SU-DHL-6 (cell line): ENCODE data around the gene AKAP12.

Experiments used
- H2AFZ ChIP-seq: fragments of 200-600 bp; sonication (generic); 2 replicates; pipeline ENCODE4 v1.6.1; 2014; ENCODE audit warnings: low read depth, mild to moderate bottlenecking, moderate library complexity, mixed read lengths, antibody characterized with exemption, low read length; ENCODE audit not compliant: severe bottlenecking
- H3F3A ChIP-seq: fragments of 200-600 bp; shearing (Covaris generic); 2 replicates; pipeline ENCODE4 v1.6.0; 2016; ENCODE audit warnings: antibody characterized with exemption, mild to moderate bottlenecking; ENCODE audit not compliant: insufficient read depth
- H3K27ac ChIP-seq: fragments of 200-600 bp; sonication (generic); 2 replicates; pipeline ENCODE4 v1.5.1; 2016; ENCODE audit warnings: low read depth, mild to moderate bottlenecking, low read length, moderate library complexity, mixed read lengths
- H3K27me3 ChIP-seq: fragments of 200-600 bp; sonication (generic), shearing (Covaris generic); 2 replicates; pipeline ENCODE4 v1.6.0; 2014; ENCODE audit warnings: mild to moderate bottlenecking, low read length
- H3K36me3 ChIP-seq: fragments of 200-600 bp; sonication (generic); 2 replicates; pipeline ENCODE4 v1.6.1; 2014; ENCODE audit warnings: mild to moderate bottlenecking, low read length, mixed read lengths
- H3K4me2 ChIP-seq: fragments of 300-600, 200-600 bp; shearing (Covaris generic), sonication (generic); 2 replicates; pipeline ENCODE4 v1.6.0; 2014; ENCODE audit warnings: low read length, low read depth, mild to moderate bottlenecking; ENCODE audit not compliant: poor library complexity, severe bottlenecking
- H3K4me3 ChIP-seq: fragments of 200-600 bp; sonication (generic); 2 replicates; pipeline ENCODE4 v1.5.1; 2014; ENCODE audit warnings: antibody characterized with exemption, low read length, mild to moderate bottlenecking, mixed read lengths; ENCODE audit not compliant: insufficient read depth, poor library complexity, severe bottlenecking
- H3K79me2 ChIP-seq: fragments of 200-600 bp; sonication (generic); 2 replicates; pipeline ENCODE4 v1.6.1; 2014; ENCODE audit warnings: mild to moderate bottlenecking, low read length, moderate library complexity; ENCODE audit not compliant: insufficient read depth
- H3K9ac ChIP-seq: fragments of 200-600 bp; sonication (generic); 2 replicates; pipeline ENCODE4 v1.7.0; 2014; ENCODE audit warnings: mild to moderate bottlenecking, low read length
- H3K9me2 ChIP-seq: fragments of 200-600 bp; sonication (generic); replicated peaks from 2 replicates; pipeline ENCODE4 v1.6.1; 2014; ENCODE audit warnings: low read length; ENCODE audit not compliant: insufficient read depth
- H3K9me3 ChIP-seq: fragments of 200-600 bp; sonication (generic); 2 replicates; pipeline ENCODE4 v1.6.1; 2014; ENCODE audit warnings: low read length, mixed read lengths; ENCODE audit not compliant: insufficient read depth
- H4K20me1 ChIP-seq: fragments of 200-600 bp; sonication (generic); 2 replicates; pipeline ENCODE4 v1.6.1; 2014; ENCODE audit warnings: low read depth, mild to moderate bottlenecking, antibody characterized with exemption, low read length, moderate library complexity, mixed read lengths
- EZH2phosphoT487 ChIP-seq: fragments of 200-600 bp; sonication (generic), shearing (Covaris generic); conservative IDR thresholded peaks from 2 replicates; pipeline ENCODE4 v1.6.1; 2018; ENCODE audit warnings: mild to moderate bottlenecking, antibody characterized with exemption, low read length, moderate library complexity, mixed read lengths
- TF ChIP-seq, protein P1 (sequence below): fragments of 200-600 bp; sonication (generic); IDR thresholded peaks from one replicate; pipeline ENCODE4 v1.5.1; 2017; ENCODE audit warnings: antibody characterized with exemption, mild to moderate bottlenecking, low read length, moderate library complexity; ENCODE audit not compliant: insufficient read depth, poor library complexity, severe bottlenecking

The AKAP12 gene

GRCh38 chr6:151239603-151240035 lies at the start of gene AKAP12:
AKAP12 (plus strand) TSS chr6:151239967; CDS start chr6:151240563, 596 bp downstream.
- Histone ChIP-seq H3K79me2 (no peaks in the 10 kb centered on the region), H3K9me3 (no peaks in the 10 kb centered on the region), H3K27ac (no peak within 1 kb of the TSS), H3K9ac (no peak within 1 kb of the TSS), H3F3A (no peaks in the 10 kb centered on the region), H2AFZ (no peak within 1 kb of the TSS), H3K36me3 (no peaks in the 10 kb centered on the region), H3K9me2 (no peaks in the 10 kb centered on the region), H4K20me1 (no peaks in the 10 kb centered on the region), H3K4me2 (no peak within 1 kb of the TSS), H3K27me3 (no peaks in the 10 kb centered on the region), H3K4me3 (no peak within 1 kb of the TSS)
- no peak for TF ChIP-seq EZH2phosphoT487
- TF ChIP-seq, protein P1, sequence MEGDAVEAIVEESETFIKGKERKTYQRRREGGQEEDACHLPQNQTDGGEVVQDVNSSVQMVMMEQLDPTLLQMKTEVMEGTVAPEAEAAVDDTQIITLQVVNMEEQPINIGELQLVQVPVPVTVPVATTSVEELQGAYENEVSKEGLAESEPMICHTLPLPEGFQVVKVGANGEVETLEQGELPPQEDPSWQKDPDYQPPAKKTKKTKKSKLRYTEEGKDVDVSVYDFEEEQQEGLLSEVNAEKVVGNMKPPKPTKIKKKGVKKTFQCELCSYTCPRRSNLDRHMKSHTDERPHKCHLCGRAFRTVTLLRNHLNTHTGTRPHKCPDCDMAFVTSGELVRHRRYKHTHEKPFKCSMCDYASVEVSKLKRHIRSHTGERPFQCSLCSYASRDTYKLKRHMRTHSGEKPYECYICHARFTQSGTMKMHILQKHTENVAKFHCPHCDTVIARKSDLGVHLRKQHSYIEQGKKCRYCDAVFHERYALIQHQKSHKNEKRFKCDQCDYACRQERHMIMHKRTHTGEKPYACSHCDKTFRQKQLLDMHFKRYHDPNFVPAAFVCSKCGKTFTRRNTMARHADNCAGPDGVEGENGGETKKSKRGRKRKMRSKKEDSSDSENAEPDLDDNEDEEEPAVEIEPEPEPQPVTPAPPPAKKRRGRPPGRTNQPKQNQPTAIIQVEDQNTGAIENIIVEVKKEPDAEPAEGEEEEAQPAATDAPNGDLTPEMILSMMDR = no peak

- no peaks in the 10 kb centered on the region for H4K20me1 ChIP-seq
- H3K9me2 ChIP-seq = no peaks in the 10 kb centered on the region
- no peaks in the 10 kb centered on the region for H3K79me2 ChIP-seq
- H3K27me3 ChIP-seq = no peaks in the 10 kb centered on the region
- H3K4me3 ChIP-seq = no peak overlapping the region
- no peak overlapping the region for H3K27ac ChIP-seq
- H3K36me3 ChIP-seq = no peaks in the 10 kb centered on the region
- no peak for TF ChIP-seq EZH2phosphoT487
- TF ChIP-seq, protein P1 = no peak
- no peak overlapping the region for H2AFZ ChIP-seq
- H3K9me3 ChIP-seq = no peaks in the 10 kb centered on the region
- H3K9ac ChIP-seq = no peak overlapping the region
- H3F3A ChIP-seq = no peaks in the 10 kb centered on the region
- H3K4me2 ChIP-seq = no peak overlapping the region
Observed at GRCh38 chr6:151191527-151191926, 48.2 kb upstream of the AKAP12 start.

GRCh38 chr6:151196555-151196954 lies 43.2 kb upstream of the AKAP12 start:
- Histone ChIP-seq H4K20me1 (no peaks in the 10 kb centered on the region), H3K9me2 (no peaks in the 10 kb centered on the region), H2AFZ (no peak overlapping the region), H3K9me3 (no peaks in the 10 kb centered on the region), H3K4me3 (no peak overlapping the region), H3K36me3 (no peaks in the 10 kb centered on the region), H3K27ac (no peak overlapping the region), H3F3A (no peaks in the 10 kb centered on the region), H3K9ac (no peak overlapping the region), H3K79me2 (no peaks in the 10 kb centered on the region), H3K4me2 (no peak overlapping the region), H3K27me3 (no peaks in the 10 kb centered on the region)
- TF ChIP-seq EZH2phosphoT487 = no peak
- TF ChIP-seq, protein P1 = no peak

DNA sequence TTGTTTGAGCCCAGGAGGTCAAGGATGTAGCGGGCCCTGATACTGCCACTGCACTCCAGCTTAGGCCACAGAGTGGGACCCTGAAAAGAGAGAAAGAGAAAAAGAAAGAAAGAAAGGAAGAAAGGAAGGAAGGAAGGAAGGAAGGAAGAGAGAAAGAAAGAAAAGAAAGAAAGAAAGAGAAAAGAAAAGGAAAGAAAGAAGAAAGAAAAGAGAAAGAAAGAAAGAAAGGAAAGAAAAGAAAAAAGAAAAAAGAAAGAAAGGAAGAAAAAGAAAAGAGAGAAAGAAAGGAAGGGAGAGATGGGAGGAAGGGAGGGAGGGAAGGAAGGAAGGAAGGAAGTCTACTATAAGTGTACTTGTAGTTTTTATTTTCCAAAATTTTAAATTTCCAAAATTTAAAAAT lies 42.2 kb upstream of the AKAP12 start:
- no peaks in the 10 kb centered on the region for H3K36me3 ChIP-seq
- no peaks in the 10 kb centered on the region for H3K27me3 ChIP-seq
- no peaks in the 10 kb centered on the region for H4K20me1 ChIP-seq
- no peaks in the 10 kb centered on the region for H3K9me2 ChIP-seq
- no peaks in the 10 kb centered on the region for H3K79me2 ChIP-seq
- TF ChIP-seq EZH2phosphoT487 = no peak
- TF ChIP-seq, protein P1 = no peak
- H2AFZ ChIP-seq = no peak overlapping the region
- no peaks in the 10 kb centered on the region for H3F3A ChIP-seq
- no peaks in the 10 kb centered on the region for H3K9me3 ChIP-seq
- H3K27ac ChIP-seq = no peak overlapping the region
- no peak overlapping the region for H3K9ac ChIP-seq
- H3K4me3 ChIP-seq = no peak overlapping the region
- H3K4me2 ChIP-seq = no peak overlapping the region
